HepG2 (cell line): Measurements from ENCODE around the gene UBFD1. TPM values are rescaled to one million over a fixed set of nuclear protein-coding genes. Genes with fewer than 3 reads are reported as not detected.

Experiments used
- AGO1 ChIP-seq: fragments of 200-400 bp; formaldehyde crosslinking; IDR thresholded peaks from 2 replicates; pipeline ENCODE4 v1.6.1; 2017; ENCODE audit warnings: mild to moderate bottlenecking, low read depth, low read length, moderate library complexity; ENCODE audit not compliant: poor library complexity, severe bottlenecking
- CEBPG ChIP-seq: IDR thresholded peaks from 2 replicates; pipeline ENCODE4 v1.6.1; 2016
- IRF2 ChIP-seq: IDR thresholded peaks from 2 replicates; pipeline ENCODE4 v1.6.1; 2018; ENCODE audit warnings: missing genetic modification reagents, missing compliant biosample characterization
- KDM4B ChIP-seq: sonication (generic); formaldehyde crosslinking; IDR thresholded peaks from 2 replicates; pipeline ENCODE4 v1.4.0; 2020; ENCODE audit warnings: missing genetic modification reagents
- KLF9 ChIP-seq: IDR thresholded peaks from 2 replicates; pipeline ENCODE4 v1.6.1; 2016; ENCODE audit warnings: low read depth
- MAFK ChIP-seq, 2 experiments: IDR thresholded peaks in 1 of 2; conservative IDR thresholded peaks in 1 of 2; 2 replicates each; pipeline ENCODE4 v1.6.1; 2011; ENCODE audit warnings: improper control_type of control experiment in 2 of 2, low read length in 2 of 2
- MED13 ChIP-seq: sonication (generic); formaldehyde crosslinking; IDR thresholded peaks from 2 replicates; pipeline ENCODE4 v1.5.0; 2020; ENCODE audit warnings: missing genetic modification reagents
- MEF2D ChIP-seq: sonication (generic); formaldehyde crosslinking; IDR thresholded peaks from 2 replicates; pipeline ENCODE4 v1.5.1; 2020; ENCODE audit warnings: mild to moderate bottlenecking, missing genetic modification reagents
- MYC ChIP-seq: sonication (generic); formaldehyde crosslinking; IDR thresholded peaks from 2 replicates; pipeline ENCODE4 v1.9.0; 2021; ENCODE audit warnings: missing genetic modification reagents, borderline replicate concordance
- NFE2 ChIP-seq: sonication (generic); formaldehyde crosslinking; IDR thresholded peaks from 2 replicates; pipeline ENCODE4 v1.4.0; 2020; ENCODE audit warnings: missing genetic modification reagents
- PCBP1 ChIP-seq: fragments of 200-400 bp; formaldehyde crosslinking; IDR thresholded peaks from 2 replicates; pipeline ENCODE4 v1.6.1; 2017; ENCODE audit warnings: mild to moderate bottlenecking, low read depth, low read length, borderline replicate concordance
- SMARCE1 ChIP-seq: fragments of 450-650 bp; IDR thresholded peaks from 2 replicates; pipeline ENCODE4 v1.6.1; 2017; ENCODE audit warnings: borderline replicate concordance
- ZBTB1 ChIP-seq: sonication (generic); formaldehyde crosslinking; IDR thresholded peaks from 2 replicates; pipeline ENCODE4 v1.4.0; 2020; ENCODE audit warnings: missing genetic modification reagents, borderline replicate concordance
- ZFAT ChIP-seq: sonication (generic); formaldehyde crosslinking; conservative IDR thresholded peaks from 2 replicates; pipeline ENCODE4 v1.8.1; 2023; ENCODE audit warnings: missing genetic modification reagents, inconsistent platforms
- ZNF138 ChIP-seq: sonication (generic); formaldehyde crosslinking; IDR thresholded peaks from 2 replicates; pipeline ENCODE4 v1.5.0; 2020; ENCODE audit warnings: mild to moderate bottlenecking, low read depth, missing genetic modification reagents
- ZNF143 ChIP-seq: sonication (generic); formaldehyde crosslinking; IDR thresholded peaks from 2 replicates; pipeline ENCODE4 v1.4.0; 2020; ENCODE audit warnings: missing genetic modification reagents
- ZNF264 ChIP-seq: sonication (generic); formaldehyde crosslinking; IDR thresholded peaks from 2 replicates; pipeline ENCODE4 v1.4.0; 2020; ENCODE audit warnings: missing genetic modification reagents
- ZNF280D ChIP-seq: sonication (generic); formaldehyde crosslinking; IDR thresholded peaks from 2 replicates; pipeline ENCODE4 v1.5.1; 2020; ENCODE audit warnings: mild to moderate bottlenecking, missing genetic modification reagents
- ZNF550 ChIP-seq: sonication (generic); formaldehyde crosslinking; IDR thresholded peaks from 2 replicates; pipeline ENCODE4 v1.4.0; 2020; ENCODE audit warnings: mild to moderate bottlenecking, missing genetic modification reagents, borderline replicate concordance
- ZNF674 ChIP-seq: sonication (generic); formaldehyde crosslinking; IDR thresholded peaks from 2 replicates; pipeline ENCODE4 v1.5.0; 2020; ENCODE audit warnings: low read depth, mild to moderate bottlenecking, missing genetic modification reagents
- polyA plus RNA-seq, 8 experiments: library from polyadenylated mRNA; depleted of rRNA in 3 of 8; stranded (reverse) in 7 of 8; unstranded in 1 of 8; fragments of >200 nt; fragmentation: Illumina TruSeq in 4 of 8; extraction: Trizol in 4 of 8; gene quantifications; 2 replicates each; pipeline versions ENCODE4 v1.2.1 to v1.2.3, GENCODE V29; 2011 to 2016; ENCODE audit warnings: low read depth in 4 of 8, missing spikeins in 1 of 8, mixed read lengths in 1 of 8; ENCODE audit not compliant: insufficient read depth in 1 of 8
- total RNA-seq, 5 experiments: library from RNA; depleted of rRNA; stranded (reverse); fragments of >200 nt; fragmentation: Illumina TruSeq; extraction: Trizol; gene quantifications; 2 replicates each; pipeline ENCODE4 v1.2.3, GENCODE V29; 2016; ENCODE audit warnings: low read depth in 1 of 5
- TF ChIP-seq, protein P1 (sequence below): sonication (generic); formaldehyde crosslinking; IDR thresholded peaks from 2 replicates; pipeline ENCODE4 v1.5.1; 2020; ENCODE audit warnings: mild to moderate bottlenecking, moderate library complexity, missing genetic modification reagents
- TF ChIP-seq, protein P2 (sequence below): IDR thresholded peaks from 2 replicates; pipeline ENCODE4 v1.6.1; 2016; ENCODE audit warnings: missing compliant biosample characterization, missing genetic modification reagents, borderline replicate concordance
- TF ChIP-seq, protein P3 (sequence below): sonication (generic); formaldehyde crosslinking; IDR thresholded peaks from 2 replicates; pipeline ENCODE4 v1.4.0; 2020; ENCODE audit warnings: missing genetic modification reagents, mild to moderate bottlenecking, borderline replicate concordance

The UBFD1 gene
- total and polyA plus RNA-seq, 2 of the 13 experiments (the other 11 are each of a cell fraction or from before 2014, with no cell fraction given): 100 to 111 TPM

DNA sequence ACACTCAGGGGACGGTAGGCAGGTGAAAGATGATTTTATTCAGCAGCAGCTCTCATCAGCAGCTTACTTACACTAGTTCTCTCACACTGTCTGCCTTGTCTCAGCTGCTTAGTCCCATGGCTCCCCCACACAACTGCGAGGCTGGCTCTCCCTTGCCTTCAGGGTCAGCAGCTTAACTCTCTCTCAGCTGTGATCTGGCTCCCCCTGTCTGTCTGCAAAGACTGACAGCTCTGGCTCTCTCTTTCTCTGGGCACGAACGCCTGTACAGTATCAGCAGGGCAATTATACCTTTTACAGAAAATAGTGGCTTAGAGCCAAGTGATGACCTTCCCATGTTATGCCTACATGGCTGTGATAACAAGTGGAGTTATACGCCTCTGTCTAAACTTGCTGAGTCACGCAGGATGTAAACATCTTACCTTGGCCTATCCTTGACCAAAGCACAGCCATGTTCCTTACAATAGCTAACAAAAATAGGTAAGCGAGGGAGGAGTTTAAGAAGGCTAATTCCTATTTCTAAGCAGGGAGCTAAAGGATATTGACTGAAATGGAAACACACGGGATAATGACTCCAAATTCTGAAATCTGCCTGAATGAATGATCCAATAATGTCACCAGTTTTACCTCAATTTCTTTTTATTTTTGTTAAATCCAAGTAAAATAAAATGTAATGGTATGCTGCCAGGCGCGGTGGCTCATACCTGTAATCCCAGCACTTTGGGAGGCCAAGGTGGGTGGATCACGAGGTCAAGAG is 39.7 kb downstream of the UBFD1 start (continued):
- no peak for TF ChIP-seq SMARCE1
- TF ChIP-seq ZNF674: no peak
- peak; percentile 5 to 49; a peak in 2 of 4 replicates for TF ChIP-seq MAFK (conservative IDR thresholded peaks at IDR 0.05 in 1 of 2, IDR thresholded peaks at IDR 0.05 in 1 of 2; ENCODE audit: low read length in 2 of 2)
- TF ChIP-seq AGO1: no peak
- no peak for TF ChIP-seq KLF9
- no peak for TF ChIP-seq CEBPG
- TF ChIP-seq IRF2 (CRISPR knock-in tag): no peak
- TF ChIP-seq MEF2D: peak; percentile 49; the same call in 1 of the 2 replicates
- TF ChIP-seq ZNF550 (CRISPR knock-in tag): no peak
- peak; percentile 35; the same call in 1 of the 2 replicates for TF ChIP-seq NFE2 (CRISPR knock-in tag)
- peak; percentile 68; the same call in 1 of the 2 replicates for TF ChIP-seq KDM4B (CRISPR knock-in tag)
- no peak for TF ChIP-seq MYC (CRISPR knock-in tag)
- peak; percentile 39; the same call in 1 of the 2 replicates for TF ChIP-seq ZNF264 (CRISPR knock-in tag)
- TF ChIP-seq MED13 (CRISPR knock-in tag): no peak
- TF ChIP-seq, protein P1, sequence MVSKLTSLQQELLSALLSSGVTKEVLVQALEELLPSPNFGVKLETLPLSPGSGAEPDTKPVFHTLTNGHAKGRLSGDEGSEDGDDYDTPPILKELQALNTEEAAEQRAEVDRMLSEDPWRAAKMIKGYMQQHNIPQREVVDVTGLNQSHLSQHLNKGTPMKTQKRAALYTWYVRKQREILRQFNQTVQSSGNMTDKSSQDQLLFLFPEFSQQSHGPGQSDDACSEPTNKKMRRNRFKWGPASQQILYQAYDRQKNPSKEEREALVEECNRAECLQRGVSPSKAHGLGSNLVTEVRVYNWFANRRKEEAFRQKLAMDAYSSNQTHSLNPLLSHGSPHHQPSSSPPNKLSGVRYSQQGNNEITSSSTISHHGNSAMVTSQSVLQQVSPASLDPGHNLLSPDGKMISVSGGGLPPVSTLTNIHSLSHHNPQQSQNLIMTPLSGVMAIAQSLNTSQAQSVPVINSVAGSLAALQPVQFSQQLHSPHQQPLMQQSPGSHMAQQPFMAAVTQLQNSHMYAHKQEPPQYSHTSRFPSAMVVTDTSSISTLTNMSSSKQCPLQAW (CRISPR knock-in tag): peak; percentile 66; the same call in 1 of the 2 replicates
- no peak for TF ChIP-seq ZFAT (CRISPR knock-in tag)
- no peak for TF ChIP-seq PCBP1
- TF ChIP-seq, protein P2, sequence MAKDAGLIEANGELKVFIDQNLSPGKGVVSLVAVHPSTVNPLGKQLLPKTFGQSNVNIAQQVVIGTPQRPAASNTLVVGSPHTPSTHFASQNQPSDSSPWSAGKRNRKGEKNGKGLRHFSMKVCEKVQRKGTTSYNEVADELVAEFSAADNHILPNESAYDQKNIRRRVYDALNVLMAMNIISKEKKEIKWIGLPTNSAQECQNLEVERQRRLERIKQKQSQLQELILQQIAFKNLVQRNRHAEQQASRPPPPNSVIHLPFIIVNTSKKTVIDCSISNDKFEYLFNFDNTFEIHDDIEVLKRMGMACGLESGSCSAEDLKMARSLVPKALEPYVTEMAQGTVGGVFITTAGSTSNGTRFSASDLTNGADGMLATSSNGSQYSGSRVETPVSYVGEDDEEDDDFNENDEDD (CRISPR knock-in tag): no peak
- TF ChIP-seq, protein P3, sequence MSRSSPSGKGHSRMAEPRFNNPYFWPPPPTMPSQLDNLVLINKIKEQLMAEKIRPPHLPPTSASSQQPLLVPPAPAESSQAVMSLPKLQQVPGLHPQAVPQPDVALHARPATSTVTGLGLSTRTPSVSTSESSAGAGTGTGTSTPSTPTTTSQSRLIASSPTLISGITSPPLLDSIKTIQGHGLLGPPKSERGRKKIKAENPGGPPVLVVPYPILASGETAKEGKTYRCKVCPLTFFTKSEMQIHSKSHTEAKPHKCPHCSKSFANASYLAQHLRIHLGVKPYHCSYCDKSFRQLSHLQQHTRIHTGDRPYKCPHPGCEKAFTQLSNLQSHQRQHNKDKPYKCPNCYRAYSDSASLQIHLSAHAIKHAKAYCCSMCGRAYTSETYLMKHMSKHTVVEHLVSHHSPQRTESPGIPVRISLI: no peak
- TF ChIP-seq ZNF280D (CRISPR knock-in tag): peak; percentile 43; the same call in 1 of the 2 replicates
- 0 out of 2 replicates have a peak, but pooled peaks have one; percentile 53 for TF ChIP-seq ZNF138 (CRISPR knock-in tag)
- no peak for TF ChIP-seq ZBTB1
- no peak for TF ChIP-seq ZNF143 (CRISPR knock-in tag)
